Cardiac muscle cell (in vitro differentiated cells and primary cell): Measurements from ENCODE around the gene HSPB8. TPM values are rescaled to one million over a fixed set of nuclear protein-coding genes. Genes with fewer than 3 reads are reported as not detected.

Experiments
- DNase-seq, 2 donors: peaks; one replicate each; pipeline versions ENCODE4 v3.0.0 to v3.0.0-alpha.2; 2010 to 2017; ENCODE audit warnings: low read depth in 1 of 2, low spot score in 1 of 2
- H3K27ac ChIP-seq: fragments of 200-600 bp; sonication (generic); 2 replicates; pipeline ENCODE4 v1.5.1; 2016
- H3K27me3 ChIP-seq: fragments of 200-600 bp; sonication (generic); 2 replicates; pipeline ENCODE4 v1.6.0; 2016; ENCODE audit warnings: control low read depth
- H3K36me3 ChIP-seq: fragments of 200-600 bp; sonication (generic); 2 replicates; pipeline ENCODE4 v1.5.1; 2016; ENCODE audit warnings: control low read depth
- H3K4me1 ChIP-seq: fragments of 200-600 bp; sonication (generic); 2 replicates; pipeline ENCODE4 v1.8.1; 2017; ENCODE audit warnings: low read depth, mild to moderate bottlenecking, mixed run types
- H3K4me3 ChIP-seq: fragments of 200-600 bp; sonication (generic); 2 replicates; pipeline ENCODE4 v1.5.1; 2016; ENCODE audit warnings: mild to moderate bottlenecking
- H3K9me3 ChIP-seq: fragments of 200-600 bp; sonication (generic); 2 replicates; pipeline ENCODE4 v1.5.1; 2017; ENCODE audit warnings: low read depth, mild to moderate bottlenecking, control low read depth
- CTCF ChIP-seq: IDR thresholded peaks from 2 replicates; pipeline ENCODE4 v1.5.1; 2012; ENCODE audit warnings: low read depth, mild to moderate bottlenecking, low read length
- polyA plus RNA-seq: library from polyadenylated mRNA; unstranded; fragments of >200 nt; fragmentation: Nextera tagmentation; extraction: Ambion mirVana; gene quantifications from 2 replicates; pipeline ENCODE4 v1.2.1, GENCODE V29; 2016
- total RNA-seq: library from RNA; depleted of rRNA; stranded (reverse); fragments of >200 nt; gene quantifications from 2 replicates; pipeline ENCODE4 v1.2.3, GENCODE V29; 2016

The HSPB8 gene
- total and polyA plus RNA-seq, 2 experiments from 2014 or later = 93.5 to 99.2 TPM

GRCh38 chr12:119202544-119202943, 23.8 kb downstream of the HSPB8 start:
- H3K4me1 ChIP-seq = peaks cover 13% of the 10 kb centered on the region
- no peak overlapping the region for H3K4me3 ChIP-seq
- H3K9me3 ChIP-seq = no peaks in the 10 kb centered on the region
- no peak overlapping the region for H3K27ac ChIP-seq
- no peaks in the 10 kb centered on the region for H3K36me3 ChIP-seq
- no peak for TF ChIP-seq CTCF
- no peaks in the 10 kb centered on the region for H3K27me3 ChIP-seq
- no peak for DNase-seq

DNA sequence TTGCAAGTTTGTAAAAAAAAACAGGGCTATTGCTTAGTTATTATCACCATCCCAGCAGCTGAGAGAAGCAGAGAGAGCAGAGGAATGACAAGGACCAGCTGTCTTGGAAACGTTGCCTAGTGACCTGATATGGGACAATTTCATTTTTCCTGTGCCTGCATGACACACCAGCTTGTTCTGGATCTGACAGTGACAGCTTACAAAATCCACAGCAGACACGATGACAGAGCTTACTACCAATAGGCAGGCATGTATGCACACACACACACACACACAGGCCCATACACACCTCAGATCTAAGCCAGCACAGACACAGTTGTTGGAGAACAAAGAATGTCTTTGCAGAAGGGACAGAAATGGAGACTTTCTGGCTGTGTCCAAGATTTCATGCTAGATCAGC, 25.4 kb downstream of the HSPB8 start:
- no peak for TF ChIP-seq CTCF
- no peak for DNase-seq
- peaks cover 13% of the 10 kb centered on the region for H3K4me1 ChIP-seq

DNA sequence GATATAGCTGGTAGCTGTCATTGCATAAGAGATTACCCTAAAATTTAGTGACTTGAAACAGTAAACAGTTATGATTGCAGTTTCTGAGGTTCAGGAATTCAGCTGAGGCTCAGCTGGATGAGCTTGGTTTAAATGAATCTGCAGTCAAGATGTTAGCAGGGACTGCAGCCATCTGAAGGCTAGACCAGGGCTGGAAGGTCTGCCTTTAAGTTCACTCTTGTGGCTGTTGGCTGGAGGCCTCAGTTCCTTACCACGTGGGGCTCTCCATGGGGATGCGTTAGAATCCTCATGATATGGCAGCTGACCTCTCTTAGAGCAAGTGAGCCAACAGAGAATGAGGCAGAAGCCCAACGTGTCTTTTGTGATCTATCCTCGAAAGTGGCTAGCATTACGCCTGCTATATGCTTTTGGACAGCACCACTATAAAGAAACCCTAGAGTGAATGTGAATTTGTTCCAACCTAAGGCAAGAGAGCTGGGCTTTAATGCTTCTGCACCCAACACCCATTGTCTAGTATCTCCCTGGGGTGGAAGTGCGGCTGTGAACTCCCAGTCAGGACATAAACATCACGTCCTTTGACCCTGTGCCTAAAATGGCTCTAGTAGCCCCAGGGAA, 26.0 kb downstream of the HSPB8 start:
- H3K9me3 ChIP-seq = no peaks in the 10 kb centered on the region
- no peak overlapping the region for H3K27ac ChIP-seq
- no peak overlapping the region for H3K4me3 ChIP-seq
- H3K36me3 ChIP-seq = no peaks in the 10 kb centered on the region
- TF ChIP-seq CTCF = no peak
- no peaks in the 10 kb centered on the region for H3K27me3 ChIP-seq
- DNase-seq = no peak
- H3K4me1 ChIP-seq = peaks cover 13% of the 10 kb centered on the region

More for the DNA sequence above, 25.4 kb downstream of the HSPB8 start:
- Histone ChIP-seq H3K9me3 (no peaks in the 10 kb centered on the region), H3K27ac (no peak overlapping the region), H3K36me3 (no peaks in the 10 kb centered on the region), H3K27me3 (no peaks in the 10 kb centered on the region), H3K4me3 (no peak overlapping the region)

DNA sequence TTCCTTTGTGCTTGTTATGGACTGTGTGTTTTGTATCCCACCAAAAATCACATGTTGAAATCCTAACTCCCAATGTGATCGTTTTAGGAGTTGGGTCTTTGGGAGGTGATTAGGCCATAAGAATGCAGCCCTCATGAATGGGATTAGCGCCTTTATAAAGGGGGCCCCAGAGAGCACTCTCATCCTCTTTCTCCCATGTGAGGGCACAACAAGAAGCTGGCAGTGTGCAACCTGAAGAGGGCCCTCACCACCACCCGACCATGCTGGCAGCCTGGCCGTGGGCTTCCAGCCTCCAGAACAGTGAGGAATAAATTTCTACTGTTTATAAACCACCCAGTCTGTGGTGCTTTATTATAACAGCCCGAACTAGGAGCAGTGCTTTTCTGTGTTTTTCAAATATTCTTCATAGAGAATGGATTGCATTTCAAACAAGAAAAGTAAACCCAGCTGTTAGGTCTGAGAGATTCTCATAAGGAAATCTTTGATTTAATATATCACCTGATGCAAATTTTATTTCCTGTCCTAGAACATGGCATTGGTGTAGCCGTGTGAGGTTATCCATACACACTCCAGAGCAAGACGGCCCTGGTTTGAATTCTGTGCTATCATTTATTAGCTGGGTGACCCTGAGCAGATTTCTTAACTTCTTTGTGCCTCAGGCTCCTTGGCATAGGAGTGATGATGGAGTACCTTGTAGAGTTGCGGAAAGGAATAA, 27.8 kb downstream of the HSPB8 start:
- peaks cover 13% of the 10 kb centered on the region for H3K4me1 ChIP-seq
- no peak for DNase-seq

GRCh38 chr12:119207063-119207560, 28.4 kb downstream of the HSPB8 start:
- Histone ChIP-seq H3K4me3 (no peak overlapping the region), H3K27me3 (no peaks in the 10 kb centered on the region), H3K9me3 (no peaks in the 10 kb centered on the region), H3K27ac (no peak overlapping the region), H3K36me3 (no peaks in the 10 kb centered on the region), H3K4me1 (peaks cover 13% of the 10 kb centered on the region)
- DNase-seq = no peak
- TF ChIP-seq CTCF = no peak

More for the DNA sequence above, 27.8 kb downstream of the HSPB8 start:
- Histone ChIP-seq H3K4me3 (no peak overlapping the region), H3K27ac (no peak overlapping the region), H3K27me3 (no peaks in the 10 kb centered on the region), H3K9me3 (no peaks in the 10 kb centered on the region), H3K36me3 (no peaks in the 10 kb centered on the region)
- no peak for TF ChIP-seq CTCF
